HL-60 (cell line): ENCODE data around the gene RAP1GAP.

ENCODE experiments used
- CTCF ChIP-seq: IDR thresholded peaks from one replicate; pipeline ENCODE4 v1.5.1; 2011; ENCODE audit warnings: low read length, control low read depth, inconsistent platforms; ENCODE audit not compliant: insufficient read depth
- GABPA ChIP-seq: IDR thresholded peaks from 2 replicates; pipeline ENCODE4 v1.6.1; 2012; ENCODE audit warnings: low read depth
- POLR2AphosphoS5 ChIP-seq: IDR thresholded peaks from 2 replicates; pipeline ENCODE4 v1.6.1; 2012; ENCODE audit warnings: low read depth
- REST ChIP-seq: IDR thresholded peaks from 2 replicates; pipeline ENCODE4 v1.6.1; 2012; ENCODE audit warnings: low read depth; ENCODE audit not compliant: insufficient replicate concordance
- SPI1 ChIP-seq: IDR thresholded peaks from 2 replicates; pipeline ENCODE4 v1.6.1; 2012; ENCODE audit warnings: low read depth, mild to moderate bottlenecking, borderline replicate concordance

GRCh38 chr1:21700094-21700493, 30.9 kb upstream of the RAP1GAP start:
- no peak for TF ChIP-seq CTCF
- TF ChIP-seq POLR2AphosphoS5: no peak
- TF ChIP-seq REST: no peak
- no peak for TF ChIP-seq GABPA
- TF ChIP-seq SPI1: no peak
